Tibial nerve (tissue), 4 donors: ENCODE measurements around the gene HMHB1. TPM values are rescaled to one million over a fixed set of nuclear protein-coding genes. Genes with fewer than 3 reads are reported as not detected.

Experiments used
- DNase-seq, 2 donors: peaks; one replicate each; pipeline ENCODE4 v3.0.0-alpha.2; 2019; ENCODE audit warnings: low spot score in 2 of 2
- H3K27ac ChIP-seq, 4 donors: fragments of 200-600 bp; sonication (generic) in 3 of 4; one replicate each; pipeline ENCODE4 v1.5.1; 2017 to 2019; ENCODE audit warnings: mild to moderate bottlenecking in 1 of 4
- H3K27me3 ChIP-seq, 2 donors: fragments of 200-600 bp; sonication (generic) in 1 of 2; one replicate each; pipeline versions ENCODE4 v1.5.1 to v1.6.0; 2017 to 2019
- H3K36me3 ChIP-seq, 3 donors: fragments of 200-600 bp; sonication (generic); one replicate each; pipeline ENCODE4 v1.5.1; 2018 to 2019
- H3K4me1 ChIP-seq, 4 donors: fragments of 200-600 bp; sonication (generic) in 3 of 4; one replicate each; pipeline ENCODE4 v1.5.1; 2017 to 2019
- H3K4me3 ChIP-seq, 4 donors: fragments of 200-600 bp; sonication (generic) in 3 of 4; one replicate each; pipeline ENCODE4 v1.5.1; 2017 to 2019; ENCODE audit warnings: mild to moderate bottlenecking in 1 of 4, moderate library complexity in 1 of 4
- H3K9me3 ChIP-seq, 4 donors: fragments of 200-600 bp; sonication (generic) in 3 of 4; one replicate each; pipeline ENCODE4 v1.5.1; 2017 to 2019
- CTCF ChIP-seq, 5 experiments: fragments of 200-600 bp in 3 of 5; fragments of 450-650 bp in 2 of 5; sonication (generic) in 3 of 5; IDR thresholded peaks; one replicate each; pipeline ENCODE4 v1.5.1; 2016 to 2019; ENCODE audit warnings: antibody characterized with exemption in 5 of 5, mild to moderate bottlenecking in 3 of 5, moderate library complexity in 2 of 5
- EP300 ChIP-seq, 2 donors: sonication (generic); formaldehyde crosslinking; IDR thresholded peaks; one replicate each; pipeline ENCODE4 v1.6.1; 2017; ENCODE audit warnings: antibody characterized with exemption in 2 of 2, mild to moderate bottlenecking in 1 of 2
- POLR2A ChIP-seq, 2 donors: fragments of 450-650 bp; IDR thresholded peaks; one replicate each; pipeline ENCODE4 v1.6.1; 2017; ENCODE audit warnings: antibody characterized with exemption in 2 of 2, mild to moderate bottlenecking in 2 of 2, moderate library complexity in 2 of 2
- WGBS, 2 donors: methylation state at CpG; one replicate each; pipeline ENCODE4 v1.1.5; 2018; 5-methylcytosine and 5-hydroxymethylcytosine counted together
- total RNA-seq, 4 donors: library from RNA; depleted of rRNA; stranded (reverse); fragments of >200 nt; gene quantifications; one replicate each; pipeline ENCODE4 v1.1.0, GENCODE V29; 2016

Gene HMHB1
- total RNA-seq, 4 donors from 2014 or later = not detected

GRCh38 chr5:143771189-143771588, 40.8 kb upstream of the HMHB1 start:
- Histone ChIP-seq H3K9me3 (peaks cover 0 to 4% (median 0%) of the 10 kb centered on the region in 4 donors), H3K4me1 (peaks cover 0 to 19% (median 3%) of the 10 kb centered on the region in 4 donors), H3K36me3 (no peaks in the 10 kb centered on the region), H3K27me3 (no peaks in the 10 kb centered on the region), H3K27ac (no peak overlapping the region), H3K4me3 (no peak overlapping the region)
- WGBS, 2 donors = 14 to 18% methylated on average over 4 of the region's 4 CpGs
- TF ChIP-seq EP300 (IDR thresholded peaks at IDR 0.05) (no peak), POLR2A (IDR thresholded peaks at IDR 0.05) (no peak), CTCF (IDR thresholded peaks at IDR 0.05) (no peak)
- DNase-seq = no peak

GRCh38 chr5:143771602-143772001, 40.4 kb upstream of the HMHB1 start:
- peaks cover 0 to 4% (median 0%) of the 10 kb centered on the region in 4 donors for H3K9me3 ChIP-seq
- peaks cover 0 to 19% (median 3%) of the 10 kb centered on the region in 4 donors for H3K4me1 ChIP-seq
- DNase-seq = no peak
- TF ChIP-seq EP300 (IDR thresholded peaks at IDR 0.05) = no peak
- no peak for TF ChIP-seq POLR2A (IDR thresholded peaks at IDR 0.05)
- TF ChIP-seq CTCF (IDR thresholded peaks at IDR 0.05) = no peak
- WGBS, 2 donors = 36 to 43% methylated on average over 2 of the region's 2 CpGs
- no peak overlapping the region for H3K4me3 ChIP-seq
- H3K36me3 ChIP-seq = no peaks in the 10 kb centered on the region
- no peak overlapping the region for H3K27ac ChIP-seq
- no peaks in the 10 kb centered on the region for H3K27me3 ChIP-seq

DNA sequence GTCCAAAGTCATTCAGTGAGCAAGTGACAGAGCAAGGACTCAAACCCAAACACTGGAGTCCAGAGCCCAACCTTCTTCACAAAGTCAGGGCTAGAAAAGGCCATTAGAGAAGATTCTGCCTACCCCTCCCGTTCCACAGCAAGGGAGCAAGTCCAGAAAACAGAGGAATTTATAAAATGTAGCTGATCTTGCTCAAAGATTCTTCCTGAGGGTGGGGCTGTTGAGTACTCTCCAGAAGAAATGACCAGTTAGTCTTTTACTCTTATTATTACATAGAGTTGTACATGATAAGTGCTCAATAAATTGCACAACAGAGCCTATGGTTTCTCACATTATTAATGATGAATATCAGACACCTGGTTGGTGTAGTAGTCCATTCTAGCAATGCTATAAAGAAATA, 39.3 kb upstream of the HMHB1 start:
- H3K36me3 ChIP-seq = no peaks in the 10 kb centered on the region
- H3K9me3 ChIP-seq = peaks cover 0 to 4% (median 0%) of the 10 kb centered on the region in 4 donors
- H3K27me3 ChIP-seq = no peaks in the 10 kb centered on the region
- no peak for TF ChIP-seq CTCF (IDR thresholded peaks at IDR 0.05)
- TF ChIP-seq POLR2A (IDR thresholded peaks at IDR 0.05) = no peak
- TF ChIP-seq EP300 (IDR thresholded peaks at IDR 0.05) = no peak
- H3K4me3 ChIP-seq = no peak overlapping the region
- no peak overlapping the region for H3K27ac ChIP-seq
- 25 to 28% methylated on average over 1 of the region's 1 CpG for WGBS, 2 donors
- no peak for DNase-seq
- H3K4me1 ChIP-seq = peaks cover 0 to 19% (median 3%) of the 10 kb centered on the region in 4 donors

- H3K4me1 ChIP-seq = peaks cover 0 to 19% (median 3%) of the 10 kb centered on the region in 4 donors
- no peak for TF ChIP-seq POLR2A (IDR thresholded peaks at IDR 0.05)
- no peak for TF ChIP-seq EP300 (IDR thresholded peaks at IDR 0.05)
- TF ChIP-seq CTCF (IDR thresholded peaks at IDR 0.05) = no peak
- no peaks in the 10 kb centered on the region for H3K36me3 ChIP-seq
- H3K27me3 ChIP-seq = no peaks in the 10 kb centered on the region
- no peak for DNase-seq
- WGBS, 2 donors = 48 to 55% methylated on average over 2 of the region's 2 CpGs
- peaks cover 0 to under 1% (median 0%) of the 10 kb centered on the region in 4 donors for H3K9me3 ChIP-seq
- no peak overlapping the region for H3K27ac ChIP-seq
- H3K4me3 ChIP-seq = no peak overlapping the region
Observed at GRCh38 chr5:143775258-143775657, 36.7 kb upstream of the HMHB1 start.

DNA sequence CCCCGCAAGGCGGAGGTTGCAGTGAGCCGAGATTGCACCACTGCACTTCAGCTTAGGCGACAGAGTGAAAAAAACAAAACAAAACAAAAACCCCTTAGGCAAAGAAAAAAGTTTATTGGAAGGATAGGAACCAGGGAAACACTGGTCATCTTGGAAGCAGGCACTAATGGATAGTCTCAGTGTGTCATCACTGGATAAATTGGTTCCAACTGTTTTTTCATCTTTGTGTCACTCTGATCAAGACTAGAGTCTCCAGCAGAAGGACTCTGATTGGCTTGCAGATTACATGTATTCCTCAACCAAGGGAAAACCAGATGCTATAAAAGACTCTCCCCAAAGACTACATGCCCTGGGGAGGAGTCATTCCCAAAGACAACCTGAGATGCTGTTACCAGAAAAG, 35.0 kb upstream of the HMHB1 start:
- TF ChIP-seq POLR2A (IDR thresholded peaks at IDR 0.05) (no peak), EP300 (IDR thresholded peaks at IDR 0.05) (no peak), CTCF (IDR thresholded peaks at IDR 0.05) (no peak)
- no peaks in the 10 kb centered on the region for H3K9me3 ChIP-seq
- no peaks in the 10 kb centered on the region for H3K27me3 ChIP-seq
- WGBS, 2 donors = 83 to 93% methylated on average over 4 of the region's 4 CpGs
- H3K27ac ChIP-seq = no peak overlapping the region
- DNase-seq = no peak
- H3K4me1 ChIP-seq = peaks cover 0 to 11% (median 0%) of the 10 kb centered on the region in 4 donors
- no peaks in the 10 kb centered on the region for H3K36me3 ChIP-seq
- no peak overlapping the region for H3K4me3 ChIP-seq
